Natural killer cell (primary cell): Measurements from ENCODE around the gene FTCD. TPM values are rescaled to one million over a fixed set of nuclear protein-coding genes. Genes with fewer than 3 reads are reported as not detected.

ENCODE experiments used
- ATAC-seq, 3 donors: fragments of 150-1000 bp in 2 of 3; fragments of 200-7000 bp in 1 of 3; cut with Tn5 transposase; 1 replicate in 1 of 3; 2 replicates in 2 of 3; pipeline ENCODE4 v1.10.0; 2021; ENCODE audit warnings: mild to moderate bottlenecking in 2 of 3, moderate library complexity in 2 of 3
- DNase-seq, 2 donors: peaks; one replicate each; pipeline versions ENCODE4 v3.0.0 to v3.0.0-alpha.2; 2013 to 2021; ENCODE audit warnings: mixed read lengths in 1 of 2
- H3K27ac ChIP-seq: one replicate; pipeline ENCODE4 v1.5.1; 2013; ENCODE audit warnings: mild to moderate bottlenecking, low read length
- H3K27me3 ChIP-seq: one replicate; pipeline ENCODE4 v1.6.1; 2013; ENCODE audit warnings: low read length; ENCODE audit not compliant: control insufficient read depth, insufficient read depth
- H3K36me3 ChIP-seq: one replicate; pipeline ENCODE4 v1.6.1; 2013; ENCODE audit warnings: low read length; ENCODE audit not compliant: control insufficient read depth, insufficient read depth
- H3K4me1 ChIP-seq: one replicate; pipeline ENCODE4 v1.6.1; 2013; ENCODE audit warnings: low read length; ENCODE audit not compliant: control insufficient read depth, insufficient read depth
- H3K4me3 ChIP-seq: one replicate; pipeline ENCODE4 v1.5.1; 2013; ENCODE audit warnings: low read length
- H3K9me3 ChIP-seq: one replicate; pipeline ENCODE4 v1.6.1; 2013; ENCODE audit warnings: low read length; ENCODE audit not compliant: control insufficient read depth, insufficient read depth
- H3K27ac Mint-ChIP-seq, 2 donors: one replicate each; pipeline ENCODE4 v1.8.0; 2022; ENCODE audit warnings: mild to moderate bottlenecking in 2 of 2, mixed read lengths in 2 of 2, moderate library complexity in 1 of 2
- H3K27me3 Mint-ChIP-seq, 2 donors: one replicate each; pipeline ENCODE4 v1.8.0; 2022; ENCODE audit warnings: low read depth in 2 of 2, mixed read lengths in 2 of 2
- H3K36me3 Mint-ChIP-seq: one replicate; pipeline ENCODE4 v1.8.0; 2022; ENCODE audit warnings: mixed read lengths
- H3K4me1 Mint-ChIP-seq, 2 donors: one replicate each; pipeline ENCODE4 v1.8.0; 2022; ENCODE audit warnings: mixed read lengths in 2 of 2
- H3K4me3 Mint-ChIP-seq: one replicate; pipeline ENCODE4 v1.8.0; 2022; ENCODE audit warnings: mild to moderate bottlenecking, moderate library complexity, mixed read lengths
- H3K9me3 Mint-ChIP-seq, 2 donors: one replicate each; pipeline ENCODE4 v1.8.0; 2022; ENCODE audit warnings: mixed read lengths in 2 of 2
- WGBS: methylation state at CpG from one replicate; pipeline ENCODE4 v1.1.7; 2013; ENCODE audit warnings: missing lambda C conversion rate; ENCODE audit not compliant: insufficient coverage; 5-methylcytosine and 5-hydroxymethylcytosine counted together
- intact Hi-C: fragments of 100-400 bp; cut with micrococcal nuclease; formaldehyde crosslinking; loops from one replicate; pipeline ENCODE4 v1.14.2; 2022
- total RNA-seq, 4 donors: library from RNA; stranded (reverse); fragments of 120-200 nt in 1 of 4; gene quantifications; one replicate each; pipeline versions ENCODE4 v1.2.3 to v1.2.4, GENCODE V29; 2013 to 2022
- TF ChIP-seq, protein P1 (sequence below): fragments of 200-600 bp; IDR thresholded peaks from one replicate; pipeline ENCODE4 v1.8.0; 2022; ENCODE audit warnings: antibody characterized with exemption

FTCD gene
- total RNA-seq, 3 donors from 2014 or later (not counting 1 experiment from before 2014, with no cell fraction given): 0.34 TPM; not detected in 2

DNA sequence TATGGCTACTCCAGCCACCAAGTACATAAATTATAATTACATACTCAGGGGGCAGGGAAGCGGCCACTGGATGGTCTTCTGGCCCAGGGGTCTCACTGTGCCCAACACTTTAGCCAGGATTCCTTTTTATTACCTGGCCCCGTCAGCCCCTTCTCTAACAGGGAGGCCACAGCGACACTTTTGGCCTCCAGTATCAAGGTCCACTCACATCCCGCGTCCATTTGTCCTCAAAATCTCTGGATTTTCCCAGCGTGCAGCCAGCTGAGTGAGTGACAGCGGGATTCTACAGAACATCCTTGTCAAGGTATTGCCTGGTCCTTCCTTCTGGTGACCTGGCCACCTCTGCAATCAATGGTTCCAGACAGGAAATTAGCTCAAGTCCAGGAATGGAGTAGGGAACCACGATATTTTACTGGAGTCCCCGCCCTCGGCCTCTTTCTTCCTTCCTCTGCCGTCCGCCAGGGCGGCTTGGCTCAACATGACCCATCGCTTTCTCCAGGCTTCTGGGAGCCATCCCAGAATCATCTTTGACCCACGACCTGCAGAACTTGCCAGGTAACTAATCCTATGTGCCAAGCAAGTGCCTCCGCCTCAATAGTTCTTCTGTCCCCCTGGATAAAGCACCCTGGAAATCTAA is 60.2 kb downstream of the FTCD start:
- DNase-seq (peak in 1 of 2 donors; percentile 13), ATAC-seq (no peak)
- 82% methylated on average over 16 of the region's 16 CpGs for WGBS
- peaks cover 4 to 15% of the 10 kb centered on the region in 2 donors for H3K27me3 Mint-ChIP-seq
- Histone ChIP-seq H3K9me3 (peaks cover 5% of the 10 kb centered on the region), H3K27me3 (peaks cover 6% of the 10 kb centered on the region), H3K36me3 (no peaks in the 10 kb centered on the region), H3K27ac (no peak overlapping the region), H3K4me1 (peaks cover 35% of the 10 kb centered on the region), H3K4me3 (no peak overlapping the region)
- TF ChIP-seq, protein P1, sequence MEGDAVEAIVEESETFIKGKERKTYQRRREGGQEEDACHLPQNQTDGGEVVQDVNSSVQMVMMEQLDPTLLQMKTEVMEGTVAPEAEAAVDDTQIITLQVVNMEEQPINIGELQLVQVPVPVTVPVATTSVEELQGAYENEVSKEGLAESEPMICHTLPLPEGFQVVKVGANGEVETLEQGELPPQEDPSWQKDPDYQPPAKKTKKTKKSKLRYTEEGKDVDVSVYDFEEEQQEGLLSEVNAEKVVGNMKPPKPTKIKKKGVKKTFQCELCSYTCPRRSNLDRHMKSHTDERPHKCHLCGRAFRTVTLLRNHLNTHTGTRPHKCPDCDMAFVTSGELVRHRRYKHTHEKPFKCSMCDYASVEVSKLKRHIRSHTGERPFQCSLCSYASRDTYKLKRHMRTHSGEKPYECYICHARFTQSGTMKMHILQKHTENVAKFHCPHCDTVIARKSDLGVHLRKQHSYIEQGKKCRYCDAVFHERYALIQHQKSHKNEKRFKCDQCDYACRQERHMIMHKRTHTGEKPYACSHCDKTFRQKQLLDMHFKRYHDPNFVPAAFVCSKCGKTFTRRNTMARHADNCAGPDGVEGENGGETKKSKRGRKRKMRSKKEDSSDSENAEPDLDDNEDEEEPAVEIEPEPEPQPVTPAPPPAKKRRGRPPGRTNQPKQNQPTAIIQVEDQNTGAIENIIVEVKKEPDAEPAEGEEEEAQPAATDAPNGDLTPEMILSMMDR: no peak
- no peaks in the 10 kb centered on the region for H3K36me3 Mint-ChIP-seq
- H3K27ac Mint-ChIP-seq: no peak overlapping the region
- intact Hi-C loops: loop anchor here (5.0 kb wide), 1 partner anchor 123 kb away; no protein-coding TSS in a partner anchor
- H3K4me3 Mint-ChIP-seq: no peak overlapping the region
- H3K9me3 Mint-ChIP-seq: peaks cover 7 to 8% of the 10 kb centered on the region in 2 donors
- H3K4me1 Mint-ChIP-seq: peaks cover 0 to 22% of the 10 kb centered on the region in 2 donors

DNA sequence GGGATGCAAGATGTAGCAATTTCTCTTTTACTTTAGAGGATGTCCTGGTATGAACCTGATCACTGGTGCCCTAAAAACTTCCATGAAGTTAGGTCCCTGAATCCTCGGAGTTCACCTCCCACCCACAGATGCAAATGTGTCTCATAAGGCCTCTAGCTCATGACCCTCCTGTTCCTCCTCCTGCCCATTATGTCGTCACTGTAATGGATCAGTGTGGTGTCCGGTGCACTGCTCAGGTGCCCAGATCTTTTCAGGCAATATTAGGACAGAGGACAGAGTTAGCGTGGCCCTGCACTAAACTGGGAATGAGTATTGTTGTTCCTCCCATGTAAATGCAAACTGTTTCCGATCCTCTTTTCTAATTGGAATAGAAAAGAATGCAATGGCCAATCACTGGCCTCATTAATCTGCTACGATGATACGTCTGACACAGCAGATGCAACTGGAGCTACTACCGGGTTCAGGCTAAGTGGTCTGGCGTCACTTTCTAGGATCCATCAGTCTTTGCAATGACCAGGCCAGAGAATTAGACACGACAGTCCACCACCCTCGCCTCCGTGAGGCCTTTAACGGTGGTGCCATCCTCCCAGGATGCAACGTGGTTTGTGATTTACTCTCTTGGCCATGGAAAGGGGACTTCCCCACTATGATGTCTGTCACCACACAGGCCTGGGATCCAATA is 60.8 kb downstream of the FTCD start:
- H3K27ac ChIP-seq: no peak overlapping the region
- peaks cover 0 to 23% of the 10 kb centered on the region in 2 donors for H3K4me1 Mint-ChIP-seq

DNA sequence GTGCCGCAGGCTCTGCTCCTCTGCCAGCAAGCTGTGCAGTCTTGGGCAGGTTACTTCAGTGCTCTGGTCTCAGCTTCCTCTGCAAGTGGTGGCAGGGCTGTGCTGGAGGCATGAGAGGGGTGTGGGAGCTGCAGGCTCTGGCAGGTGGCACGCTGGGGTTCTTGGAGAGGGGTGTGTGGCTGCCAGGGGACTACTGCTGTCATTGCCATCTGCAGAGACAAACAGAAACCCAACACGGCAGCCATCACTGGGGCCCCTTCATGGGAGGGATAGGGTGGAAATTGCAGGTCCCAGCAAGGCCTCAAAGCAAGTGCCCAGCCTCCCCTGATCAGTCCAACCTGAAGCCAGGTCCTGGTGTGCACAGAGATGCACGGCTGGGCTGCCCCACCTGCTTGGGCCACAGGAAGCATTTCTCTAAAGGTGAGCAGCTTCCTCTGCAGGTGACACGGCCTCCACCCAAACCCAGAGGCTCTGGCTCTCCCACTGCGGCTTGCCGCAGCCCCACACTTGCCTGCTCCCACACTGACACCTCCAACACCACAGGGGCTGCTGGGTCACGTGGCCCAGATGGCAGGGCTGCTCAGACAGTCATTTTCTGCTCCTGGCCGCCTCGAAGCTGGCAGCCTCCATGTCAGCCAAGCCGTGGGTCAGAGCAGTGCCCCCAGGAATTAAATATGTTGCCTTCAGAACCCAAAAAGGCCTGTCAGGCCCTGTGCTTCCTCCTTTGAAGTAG is 61.5 kb downstream of the FTCD start:
- H3K36me3 Mint-ChIP-seq: no peaks in the 10 kb centered on the region
- H3K27me3 ChIP-seq: peaks cover 4% of the 10 kb centered on the region
- 68% methylated on average over 11 of the region's 11 CpGs for WGBS
- peaks cover 0 to 23% of the 10 kb centered on the region in 2 donors for H3K4me1 Mint-ChIP-seq
- H3K9me3 ChIP-seq: peaks cover 5% of the 10 kb centered on the region
- no peaks in the 10 kb centered on the region for H3K36me3 ChIP-seq
- intact Hi-C loops: no loop called here
- H3K4me3 ChIP-seq: no peak overlapping the region
- H3K4me1 ChIP-seq: peaks cover 32% of the 10 kb centered on the region
- peak overlapping the region in 1 of 2 donors; percentile 46 for H3K27ac Mint-ChIP-seq
- DNase-seq: peak; percentile 24 to 55
- no peak overlapping the region for H3K4me3 Mint-ChIP-seq
- peaks cover 7 to 8% of the 10 kb centered on the region in 2 donors for H3K9me3 Mint-ChIP-seq
- peaks cover under 1 to 9% of the 10 kb centered on the region in 2 donors for H3K27me3 Mint-ChIP-seq
- TF ChIP-seq, protein P1: no peak
- peak in 2 of 3 donors; percentile 14 to 46 for ATAC-seq
- no peak overlapping the region for H3K27ac ChIP-seq

More for the DNA sequence above, 60.8 kb downstream of the FTCD start:
- ATAC-seq (no peak), DNase-seq (no peak)
- Mint-ChIP-seq H3K27me3 (peaks cover 0 to 11% of the 10 kb centered on the region in 2 donors), H3K4me3 (no peak overlapping the region), H3K27ac (peak overlapping the region in 1 of 2 donors; percentile 46), H3K36me3 (no peaks in the 10 kb centered on the region), H3K9me3 (peaks cover 7 to 8% of the 10 kb centered on the region in 2 donors)
- TF ChIP-seq, protein P1: no peak
- peaks cover 6% of the 10 kb centered on the region for H3K27me3 ChIP-seq
- H3K36me3 ChIP-seq: no peaks in the 10 kb centered on the region
- H3K4me1 ChIP-seq: peaks cover 35% of the 10 kb centered on the region
- peaks cover 5% of the 10 kb centered on the region for H3K9me3 ChIP-seq
- 82% methylated on average over 14 of the region's 14 CpGs for WGBS
- no peak overlapping the region for H3K4me3 ChIP-seq
- intact Hi-C loops: loop anchor here (5.0 kb wide), 1 partner anchor 122 kb away; no protein-coding TSS in a partner anchor
